ENCODE results near the gene RXRA.

- no peak for TF ChIP-seq EZH2 (IDR thresholded peaks at IDR 0.05)
- TF ChIP-seq POLR2AphosphoS5 (IDR thresholded peaks at IDR 0.05; ENCODE audit: borderline replicate concordance, low read depth, low read length): no peak
Measured at GRCh38 chr9:134408939-134409737, 82.9 kb downstream of the RXRA start.
